ENCODE measurements around the gene CARMIL1. TPM values are rescaled to one million over a fixed set of nuclear protein-coding genes. Genes with fewer than 3 reads are reported as not detected.

The CARMIL1 gene
- total RNA-seq, 1 donor from 2014 or later: 0.77 TPM

GRCh38 chr6:25613415-25613814 lies 334.2 kb downstream of the CARMIL1 start:
- no peak for DNase-seq (ENCODE audit: low read depth in 2 of 2)

- no peak for DNase-seq (ENCODE audit: low read depth in 2 of 2)
These were observed 334.9 kb downstream of the CARMIL1 start for GRCh38 chr6:25614052-25614451.

GRCh38 chr6:25615471-25615870 lies 336.3 kb downstream of the CARMIL1 start:
- no peak for DNase-seq (ENCODE audit: low read depth in 2 of 2)

- DNase-seq (ENCODE audit: low read depth in 2 of 2): no peak
These were observed 338.8 kb downstream of the CARMIL1 start for GRCh38 chr6:25617997-25618396.

- no peak for DNase-seq (ENCODE audit: low read depth in 2 of 2)
These were observed 340.0 kb downstream of the CARMIL1 start for GRCh38 chr6:25619217-25619616.

GRCh38 chr6:25620391-25620790 lies 341.2 kb downstream of the CARMIL1 start:
- no peak for DNase-seq (ENCODE audit: low read depth in 2 of 2)

GRCh38 chr6:25623065-25623464 lies 343.9 kb downstream of the CARMIL1 start:
- no peak for DNase-seq (ENCODE audit: low read depth in 2 of 2)

- DNase-seq (ENCODE audit: low read depth in 2 of 2): no peak
These were observed 344.7 kb downstream of the CARMIL1 start for GRCh38 chr6:25623879-25624278.

GRCh38 chr6:25627001-25627400 lies 347.8 kb downstream of the CARMIL1 start:
- no peak for DNase-seq (ENCODE audit: low read depth in 2 of 2)

- DNase-seq (ENCODE audit: low read depth in 2 of 2): no peak
These were observed 349.5 kb downstream of the CARMIL1 start for GRCh38 chr6:25628471-25629197.

GRCh38 chr6:25629198-25629576 lies 350.0 kb downstream of the CARMIL1 start:
- DNase-seq (ENCODE audit: low read depth in 2 of 2): no peak

GRCh38 chr6:25630508-25631278 lies 351.5 kb downstream of the CARMIL1 start:
- DNase-seq (ENCODE audit: low read depth in 2 of 2): no peak

GRCh38 chr6:25635886-25636317 lies 356.7 kb downstream of the CARMIL1 start:
- no peak for DNase-seq (ENCODE audit: low read depth in 2 of 2)

GRCh38 chr6:25637211-25637610 lies 358.0 kb downstream of the CARMIL1 start:
- DNase-seq (ENCODE audit: low read depth in 2 of 2): no peak

- no peak for DNase-seq (ENCODE audit: low read depth in 2 of 2)
These were observed 358.8 kb downstream of the CARMIL1 start for GRCh38 chr6:25637960-25638434.

- DNase-seq (ENCODE audit: low read depth in 2 of 2): no peak
These were observed 360.5 kb downstream of the CARMIL1 start for GRCh38 chr6:25639653-25640052.

GRCh38 chr6:25640446-25640845 lies 361.3 kb downstream of the CARMIL1 start:
- DNase-seq (ENCODE audit: low read depth in 2 of 2): no peak

- DNase-seq (ENCODE audit: low read depth in 2 of 2): no peak
These were observed 361.7 kb downstream of the CARMIL1 start for GRCh38 chr6:25640891-25641290.

- DNase-seq (ENCODE audit: low read depth in 2 of 2): no peak
These were observed 362.2 kb downstream of the CARMIL1 start for GRCh38 chr6:25641377-25641776.

GRCh38 chr6:25641940-25642666 lies 362.9 kb downstream of the CARMIL1 start:
- DNase-seq (ENCODE audit: low read depth in 2 of 2): no peak

- no peak for DNase-seq (ENCODE audit: low read depth in 2 of 2)
These were observed 363.6 kb downstream of the CARMIL1 start for GRCh38 chr6:25642667-25643328.

GRCh38 chr6:25645916-25646315 lies 366.7 kb downstream of the CARMIL1 start:
- DNase-seq (ENCODE audit: low read depth in 2 of 2): no peak

Measured in dermis microvascular lymphatic vessel endothelial cell (primary cell).